ENCODE data around the gene PLPPR4. TPM values are rescaled to one million over a fixed set of nuclear protein-coding genes. Genes with fewer than 3 reads are reported as not detected.

Gene PLPPR4
- total and polyA plus RNA-seq, 4 donors = 0.02 to 0.61 (median 0.19) TPM

DNA sequence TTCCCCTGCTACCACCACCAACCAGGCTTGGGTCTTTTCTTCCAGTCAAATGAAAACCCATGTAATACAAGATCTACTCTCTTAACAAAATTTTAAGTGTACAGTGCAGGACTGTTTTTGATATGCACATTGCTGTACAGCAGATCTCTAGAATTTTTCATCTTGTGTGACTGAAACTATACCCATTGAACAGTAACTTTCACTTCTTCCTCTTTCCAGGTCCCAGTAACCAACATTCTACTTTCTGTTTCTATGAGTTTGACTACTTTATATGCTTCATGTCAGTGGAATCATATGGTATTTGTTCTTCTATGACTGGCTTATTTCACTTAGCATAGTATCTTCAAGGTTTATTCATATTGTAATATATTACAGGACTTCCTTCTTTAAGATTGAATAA lies 45.3 kb upstream of the PLPPR4 start:
- H3K36me3 ChIP-seq (ENCODE audit: control insufficient read depth in 4 of 4, insufficient read depth in 3 of 4, low read depth in 1 of 4, low read length in 3 of 4) = no peaks in the 10 kb centered on the region
- H3K9me3 ChIP-seq (ENCODE audit: control insufficient read depth in 4 of 4, low read length in 3 of 4) = no peaks in the 10 kb centered on the region
- no peak overlapping the region for H3K27ac ChIP-seq (ENCODE audit: low read depth in 1 of 2, low read length in 2 of 2)
- DNase-seq (ENCODE audit: low spot score) = no peak
- H3K4me1 ChIP-seq (ENCODE audit: control insufficient read depth in 4 of 4, insufficient read depth in 4 of 4, low read length in 3 of 4) = no peaks in the 10 kb centered on the region
- TF ChIP-seq, protein P1, sequence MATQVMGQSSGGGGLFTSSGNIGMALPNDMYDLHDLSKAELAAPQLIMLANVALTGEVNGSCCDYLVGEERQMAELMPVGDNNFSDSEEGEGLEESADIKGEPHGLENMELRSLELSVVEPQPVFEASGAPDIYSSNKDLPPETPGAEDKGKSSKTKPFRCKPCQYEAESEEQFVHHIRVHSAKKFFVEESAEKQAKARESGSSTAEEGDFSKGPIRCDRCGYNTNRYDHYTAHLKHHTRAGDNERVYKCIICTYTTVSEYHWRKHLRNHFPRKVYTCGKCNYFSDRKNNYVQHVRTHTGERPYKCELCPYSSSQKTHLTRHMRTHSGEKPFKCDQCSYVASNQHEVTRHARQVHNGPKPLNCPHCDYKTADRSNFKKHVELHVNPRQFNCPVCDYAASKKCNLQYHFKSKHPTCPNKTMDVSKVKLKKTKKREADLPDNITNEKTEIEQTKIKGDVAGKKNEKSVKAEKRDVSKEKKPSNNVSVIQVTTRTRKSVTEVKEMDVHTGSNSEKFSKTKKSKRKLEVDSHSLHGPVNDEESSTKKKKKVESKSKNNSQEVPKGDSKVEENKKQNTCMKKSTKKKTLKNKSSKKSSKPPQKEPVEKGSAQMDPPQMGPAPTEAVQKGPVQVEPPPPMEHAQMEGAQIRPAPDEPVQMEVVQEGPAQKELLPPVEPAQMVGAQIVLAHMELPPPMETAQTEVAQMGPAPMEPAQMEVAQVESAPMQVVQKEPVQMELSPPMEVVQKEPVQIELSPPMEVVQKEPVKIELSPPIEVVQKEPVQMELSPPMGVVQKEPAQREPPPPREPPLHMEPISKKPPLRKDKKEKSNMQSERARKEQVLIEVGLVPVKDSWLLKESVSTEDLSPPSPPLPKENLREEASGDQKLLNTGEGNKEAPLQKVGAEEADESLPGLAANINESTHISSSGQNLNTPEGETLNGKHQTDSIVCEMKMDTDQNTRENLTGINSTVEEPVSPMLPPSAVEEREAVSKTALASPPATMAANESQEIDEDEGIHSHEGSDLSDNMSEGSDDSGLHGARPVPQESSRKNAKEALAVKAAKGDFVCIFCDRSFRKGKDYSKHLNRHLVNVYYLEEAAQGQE (IDR thresholded peaks at IDR 0.05) = no peak
- TF ChIP-seq FOXA2 (IDR thresholded peaks at IDR 0.05) (no peak), ATF3 (IDR thresholded peaks at IDR 0.05) (no peak), MAX (IDR thresholded peaks at IDR 0.05) (no peak), RAD21 (IDR thresholded peaks at IDR 0.05) (no peak), YY1 (IDR thresholded peaks at IDR 0.05) (no peak), TAF1 (conservative IDR thresholded peaks at IDR 0.05) (no peak), HNF4G (IDR thresholded peaks at IDR 0.05) (no peak), NR2F2 (IDR thresholded peaks at IDR 0.05) (no peak), CTCF (IDR thresholded peaks at IDR 0.05; ENCODE audit: low read depth, low read length, missing input control) (no peak), SP1 (IDR thresholded peaks at IDR 0.05) (no peak)
- H3K27me3 ChIP-seq (ENCODE audit: control insufficient read depth in 4 of 4, insufficient read depth in 4 of 4, low read length in 3 of 4) = no peaks in the 10 kb centered on the region
- H3K4me3 ChIP-seq (ENCODE audit: low read depth in 1 of 3, low read length in 3 of 3) = no peak overlapping the region
- H3K9ac ChIP-seq (ENCODE audit: low read depth in 1 of 2, low read length in 2 of 2) = no peak overlapping the region

DNA sequence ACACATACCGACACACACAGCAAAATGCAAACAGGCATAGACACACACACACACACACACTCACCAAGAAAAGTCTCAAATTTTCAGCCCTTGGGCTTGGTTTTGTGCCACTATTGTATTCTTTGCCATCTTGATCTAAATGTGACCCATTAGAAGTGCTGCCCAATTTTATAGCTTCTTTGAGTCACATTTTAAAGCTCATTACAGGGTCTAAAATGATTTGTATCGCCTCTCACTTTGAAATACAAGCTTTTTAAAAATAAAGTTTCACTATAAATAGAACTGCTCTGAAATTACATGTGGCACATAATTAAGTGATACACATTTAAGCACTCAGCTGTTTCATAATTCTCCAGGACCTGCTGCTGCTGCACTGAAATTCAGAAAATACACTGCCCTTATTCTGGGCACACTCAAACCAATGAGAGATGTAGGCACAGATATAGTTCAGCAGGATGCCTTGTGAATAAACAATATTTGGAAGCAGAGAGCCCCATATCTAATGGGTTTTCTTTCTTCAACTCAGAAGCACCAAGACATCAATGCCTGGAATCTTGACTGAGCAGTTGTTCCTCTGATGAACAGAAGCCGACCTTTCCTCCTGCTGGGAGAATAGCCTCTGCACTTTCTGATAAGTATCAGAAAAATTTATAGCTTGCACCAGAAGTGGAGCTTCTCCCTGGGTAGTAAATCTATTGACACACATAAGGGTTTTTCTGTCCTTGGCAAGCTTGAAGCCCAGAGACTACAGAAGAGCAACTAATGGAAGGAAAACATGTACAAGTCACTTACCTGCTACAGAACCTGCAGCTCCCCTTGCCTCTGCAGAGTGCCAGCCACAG lies 37.0 kb upstream of the PLPPR4 start:
- Histone ChIP-seq H3K4me1 (ENCODE audit: control insufficient read depth in 4 of 4, insufficient read depth in 4 of 4, low read length in 3 of 4) (no peaks in the 10 kb centered on the region), H3K36me3 (ENCODE audit: control insufficient read depth in 4 of 4, insufficient read depth in 3 of 4, low read depth in 1 of 4, low read length in 3 of 4) (no peaks in the 10 kb centered on the region), H3K27ac (ENCODE audit: low read depth in 1 of 2, low read length in 2 of 2) (no peak overlapping the region), H3K9me3 (ENCODE audit: control insufficient read depth in 4 of 4, low read length in 3 of 4) (peaks cover 0 to 4% (median 0%) of the 10 kb centered on the region in 4 donors), H3K9ac (ENCODE audit: low read depth in 1 of 2, low read length in 2 of 2) (no peak overlapping the region), H3K27me3 (ENCODE audit: control insufficient read depth in 4 of 4, insufficient read depth in 4 of 4, low read length in 3 of 4) (no peaks in the 10 kb centered on the region), H3K4me3 (ENCODE audit: low read depth in 1 of 3, low read length in 3 of 3) (no peak overlapping the region)
- DNase-seq (ENCODE audit: low spot score) = no peak
- 78% methylated on average over 3 of the region's 3 CpGs for WGBS
- TF ChIP-seq RXRA (IDR thresholded peaks at IDR 0.05) (no peak), HNF4A (conservative IDR thresholded peaks at IDR 0.05) (no peak), TAF1 (conservative IDR thresholded peaks at IDR 0.05) (no peak), CTCF (IDR thresholded peaks at IDR 0.05; ENCODE audit: low read depth, low read length, missing input control) (no peak), HNF4G (IDR thresholded peaks at IDR 0.05) (no peak), FOXA2 (IDR thresholded peaks at IDR 0.05) (no peak), JUND (IDR thresholded peaks at IDR 0.05) (no peak), RAD21 (IDR thresholded peaks at IDR 0.05) (no peak), ATF3 (IDR thresholded peaks at IDR 0.05) (no peak), GABPA (IDR thresholded peaks at IDR 0.05 in 1 of 2, conservative IDR thresholded peaks at IDR 0.05 in 1 of 2) (no peak)
- TF ChIP-seq, protein P2, sequence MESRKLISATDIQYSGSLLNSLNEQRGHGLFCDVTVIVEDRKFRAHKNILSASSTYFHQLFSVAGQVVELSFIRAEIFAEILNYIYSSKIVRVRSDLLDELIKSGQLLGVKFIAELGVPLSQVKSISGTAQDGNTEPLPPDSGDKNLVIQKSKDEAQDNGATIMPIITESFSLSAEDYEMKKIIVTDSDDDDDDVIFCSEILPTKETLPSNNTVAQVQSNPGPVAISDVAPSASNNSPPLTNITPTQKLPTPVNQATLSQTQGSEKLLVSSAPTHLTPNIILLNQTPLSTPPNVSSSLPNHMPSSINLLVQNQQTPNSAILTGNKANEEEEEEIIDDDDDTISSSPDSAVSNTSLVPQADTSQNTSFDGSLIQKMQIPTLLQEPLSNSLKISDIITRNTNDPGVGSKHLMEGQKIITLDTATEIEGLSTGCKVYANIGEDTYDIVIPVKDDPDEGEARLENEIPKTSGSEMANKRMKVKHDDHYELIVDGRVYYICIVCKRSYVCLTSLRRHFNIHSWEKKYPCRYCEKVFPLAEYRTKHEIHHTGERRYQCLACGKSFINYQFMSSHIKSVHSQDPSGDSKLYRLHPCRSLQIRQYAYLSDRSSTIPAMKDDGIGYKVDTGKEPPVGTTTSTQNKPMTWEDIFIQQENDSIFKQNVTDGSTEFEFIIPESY (IDR thresholded peaks at IDR 0.05) = no peak
- TF ChIP-seq, protein P1 (IDR thresholded peaks at IDR 0.05) = no peak

All from liver (tissue), 9 donors.